Dedifferentiated amniotic fluid mesenchymal stem cell (primary cell): Measurements from ENCODE around the gene GIT2.
"Not testable (repeated sequence)": the region's sequence is repeated elsewhere in the genome, so short reads cannot be mapped to it uniquely, and the experiment has no call there.

Experiments
- DNase-seq: peaks from one replicate; pipeline ENCODE4 v3.0.0-alpha.2; 2016; ENCODE audit errors: extremely low spot score

GIT2 gene

GRCh38 chr12:109946913-109947312 lies 49.3 kb downstream of the GIT2 start:
- DNase-seq, result no peak

GRCh38 chr12:109946505-109946904 lies 49.7 kb downstream of the GIT2 start:
- peak; percentile 39 for DNase-seq

GRCh38 chr12:109944561-109945359 lies 51.4 kb downstream of the GIT2 start:
- no peak for DNase-seq

- no peak for DNase-seq
Measured at GRCh38 chr12:109943811-109944210, 52.4 kb downstream of the GIT2 start.

- DNase-seq, result no peak
Measured at GRCh38 chr12:109940339-109940923, 55.7 kb downstream of the GIT2 start.

- DNase-seq, result no peak
Measured at GRCh38 chr12:109939504-109939903, 56.7 kb downstream of the GIT2 start.

GRCh38 chr12:109938947-109939346 lies 57.2 kb downstream of the GIT2 start:
- DNase-seq, result no peak

- no peak for DNase-seq
Measured at GRCh38 chr12:109937371-109937770, 58.8 kb downstream of the GIT2 start.

GRCh38 chr12:109934026-109934425 lies 62.1 kb downstream of the GIT2 start:
- no peak for DNase-seq

- no peak for DNase-seq
Measured at GRCh38 chr12:109932878-109933503, 63.2 kb downstream of the GIT2 start.

GRCh38 chr12:109931143-109931542 lies 65.0 kb downstream of the GIT2 start:
- DNase-seq, result no peak

- DNase-seq, result no peak
Measured at GRCh38 chr12:109930028-109930800, 66.0 kb downstream of the GIT2 start.

- DNase-seq, result not testable (repeated sequence)
Measured at GRCh38 chr12:109929326-109929725, 66.8 kb downstream of the GIT2 start.

GRCh38 chr12:109928058-109928656 lies 68.0 kb downstream of the GIT2 start:
- no peak for DNase-seq

GRCh38 chr12:109927622-109928021 lies 68.5 kb downstream of the GIT2 start:
- DNase-seq, result peak; percentile 34

GRCh38 chr12:109926488-109927210 lies 69.5 kb downstream of the GIT2 start:
- DNase-seq, result no peak

GRCh38 chr12:109926016-109926415 lies 70.2 kb downstream of the GIT2 start:
- DNase-seq, result no peak

- DNase-seq, result no peak
Measured at GRCh38 chr12:109925185-109925840, 70.9 kb downstream of the GIT2 start.

- no peak for DNase-seq
Measured at GRCh38 chr12:109923481-109924245, 72.5 kb downstream of the GIT2 start.

- no peak for DNase-seq
Measured at GRCh38 chr12:109923038-109923437, 73.1 kb downstream of the GIT2 start.
